HL-60/S4 treated with retinoic acid at 250 ng/mL for 4 days and 3 days (cell line): ENCODE data around the gene ALPK3.

ENCODE experiments used
- in situ Hi-C: fragments of 300-500 bp; cut with MboI; formaldehyde crosslinking; loops from 2 replicates; pipeline ENCODE4 v1.7.0; 2022; ENCODE audit warnings: low sequenced_read_pairs

The ALPK3 gene

GRCh38 chr15:84822653-84823281 is 5.6 kb downstream of the ALPK3 start:
- in situ Hi-C loops = no loop called here

GRCh38 chr15:84823282-84823878 is 6.2 kb downstream of the ALPK3 start:
- in situ Hi-C loops = no loop called here

GRCh38 chr15:84824260-84825007 is 7.3 kb downstream of the ALPK3 start:
- in situ Hi-C loops = no loop called here

- in situ Hi-C loops = no loop called here
These were observed 9.2 kb downstream of the ALPK3 start for GRCh38 chr15:84826369-84826823.

GRCh38 chr15:84827246-84827645 is 10.1 kb downstream of the ALPK3 start:
- in situ Hi-C loops = no loop called here

- in situ Hi-C loops = no loop called here
These were observed 11.1 kb downstream of the ALPK3 start for GRCh38 chr15:84828086-84828908.

GRCh38 chr15:84829428-84829827 is 12.3 kb downstream of the ALPK3 start:
- in situ Hi-C loops = no loop called here

GRCh38 chr15:84830036-84830435 is 12.9 kb downstream of the ALPK3 start:
- in situ Hi-C loops = no loop called here

- in situ Hi-C loops = no loop called here
These were observed 13.9 kb downstream of the ALPK3 start for GRCh38 chr15:84831028-84831427.

GRCh38 chr15:84831613-84832012 is 14.5 kb downstream of the ALPK3 start:
- in situ Hi-C loops = no loop called here

- in situ Hi-C loops = no loop called here
These were observed 15.4 kb downstream of the ALPK3 start for GRCh38 chr15:84832448-84833040.

- in situ Hi-C loops = no loop called here
These were observed 16.5 kb downstream of the ALPK3 start for GRCh38 chr15:84833447-84834228.

GRCh38 chr15:84834229-84834955 is 17.2 kb downstream of the ALPK3 start:
- in situ Hi-C loops = no loop called here

- in situ Hi-C loops = no loop called here
These were observed 17.8 kb downstream of the ALPK3 start for GRCh38 chr15:84834969-84835368.

- in situ Hi-C loops = no loop called here
These were observed 18.6 kb downstream of the ALPK3 start for GRCh38 chr15:84835661-84836337.

- in situ Hi-C loops = no loop called here
These were observed 19.7 kb downstream of the ALPK3 start for GRCh38 chr15:84836844-84837243.

GRCh38 chr15:84839714-84840113 is 22.6 kb downstream of the ALPK3 start:
- in situ Hi-C loops = no loop called here

- in situ Hi-C loops = no loop called here
These were observed 23.1 kb downstream of the ALPK3 start for GRCh38 chr15:84840255-84840654.
